OCI-LY1 (cell line): ENCODE results near the gene MSL3B.

Experiments
- H2AFZ ChIP-seq: fragments of 200-600 bp; sonication (generic), shearing (Covaris generic); 2 replicates; pipeline ENCODE4 v1.6.0; 2014; ENCODE audit warnings: antibody characterized with exemption, mild to moderate bottlenecking, low read length
- H3F3A ChIP-seq: fragments of 200-600 bp; sonication (generic), shearing (Covaris generic); 2 replicates; pipeline ENCODE4 v1.6.0; 2014; ENCODE audit warnings: mild to moderate bottlenecking, antibody characterized with exemption, low read length, moderate library complexity; ENCODE audit not compliant: insufficient read depth
- H3K27ac ChIP-seq: fragments of 200-600 bp; sonication (generic); 2 replicates; pipeline ENCODE4 v1.5.1; 2014; ENCODE audit warnings: low read length, mixed run types, mild to moderate bottlenecking, low read depth; ENCODE audit not compliant: poor library complexity, severe bottlenecking
- H3K27me3 ChIP-seq: fragments of 200-600 bp; sonication (generic); 2 replicates; pipeline ENCODE4 v1.6.0; 2014; ENCODE audit warnings: antibody characterized with exemption, mild to moderate bottlenecking, low read length, moderate library complexity; ENCODE audit not compliant: insufficient read depth
- H3K36me3 ChIP-seq: fragments of 200-600 bp; sonication (generic); 2 replicates; pipeline ENCODE4 v1.6.1; 2014; ENCODE audit warnings: mild to moderate bottlenecking, antibody characterized with exemption, low read length, moderate library complexity, mixed read lengths; ENCODE audit not compliant: insufficient read depth
- H3K4me1 ChIP-seq: fragments of 200-600 bp; sonication (generic); 2 replicates; pipeline ENCODE4 v1.5.1; 2014; ENCODE audit warnings: mild to moderate bottlenecking, low read length, moderate library complexity; ENCODE audit not compliant: insufficient read depth, severe bottlenecking
- H3K4me2 ChIP-seq: fragments of 200-600 bp; sonication (generic), shearing (Covaris generic); 2 replicates; pipeline ENCODE4 v1.6.1; 2014; ENCODE audit warnings: low read length
- H3K4me3 ChIP-seq: fragments of 200-600 bp; sonication (generic); 2 replicates; pipeline ENCODE4 v1.5.1; 2014; ENCODE audit warnings: low read length, low read depth, mild to moderate bottlenecking, mixed read lengths; ENCODE audit not compliant: poor library complexity, severe bottlenecking
- H3K79me2 ChIP-seq: fragments of 200-600 bp; shearing (Covaris generic); 2 replicates; pipeline ENCODE4 v1.6.1; 2016; ENCODE audit warnings: mixed run types, low read length, mixed read lengths; ENCODE audit not compliant: insufficient read depth
- H3K9ac ChIP-seq: fragments of 200-600 bp; sonication (generic), shearing (Covaris generic); 2 replicates; pipeline ENCODE4 v1.6.1; 2014; ENCODE audit warnings: mild to moderate bottlenecking, low read length, mixed read lengths
- H3K9me2 ChIP-seq: fragments of 200-600 bp; sonication (generic), shearing (Covaris generic); 2 replicates; pipeline ENCODE4 v1.6.1; 2014; ENCODE audit warnings: low read depth, mild to moderate bottlenecking, low read length, mixed read lengths
- H3K9me3 ChIP-seq: fragments of 200-600 bp; shearing (Covaris generic); 2 replicates; pipeline ENCODE4 v1.6.1; 2014; ENCODE audit warnings: low read length, mixed read lengths
- H4K20me1 ChIP-seq: fragments of 200-600 bp; sonication (generic), shearing (Covaris generic); 2 replicates; pipeline ENCODE4 v1.6.0; 2016; ENCODE audit warnings: mild to moderate bottlenecking, low read length; ENCODE audit not compliant: insufficient read depth
- EZH2 ChIP-seq: fragments of 200-600 bp; sonication (generic), shearing (Covaris generic); IDR thresholded peaks from 2 replicates; pipeline ENCODE4 v1.8.0; 2017; ENCODE audit warnings: borderline replicate concordance, mixed run types, mild to moderate bottlenecking, antibody characterized with exemption, low read length, moderate library complexity, mixed read lengths
- TF ChIP-seq, protein P1 (sequence below): fragments of 200-600 bp; sonication (generic), shearing (Covaris generic); IDR thresholded peaks from 2 replicates; pipeline ENCODE4 v1.5.1; 2017; ENCODE audit warnings: mild to moderate bottlenecking, antibody characterized with exemption, low read length, moderate library complexity, mixed read lengths

MSL3B gene

DNA sequence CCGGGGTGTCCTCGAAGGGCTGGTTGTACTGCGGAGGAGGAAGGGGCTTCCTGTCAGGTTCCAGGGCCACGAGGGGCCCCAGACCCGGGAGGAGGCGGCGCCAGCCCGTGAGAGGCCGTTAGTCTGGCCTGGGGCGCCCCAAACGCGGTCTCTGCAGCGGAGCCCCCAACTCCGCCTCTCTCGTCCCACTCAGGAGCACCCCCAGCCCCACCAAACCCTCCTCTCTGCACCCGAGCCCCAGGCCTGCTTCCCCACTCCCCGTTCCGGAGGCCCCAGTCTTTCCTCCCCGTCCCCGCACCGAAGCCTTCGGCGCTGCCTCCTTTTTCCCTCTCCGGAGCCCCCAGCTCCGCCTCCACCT lies 14.3 kb downstream of the MSL3B start:
- Histone ChIP-seq H3K4me2 (peak overlapping the region; percentile 71), H3K9ac (peak overlapping the region; percentile 99), H3K36me3 (peaks cover 52% of the 10 kb centered on the region), H3K4me3 (peak overlapping the region; percentile 99), H3K27me3 (no peaks in the 10 kb centered on the region), H3K27ac (peak overlapping the region; percentile 75), H3K9me3 (no peaks in the 10 kb centered on the region; the same call in 1 of the 2 replicates), H3F3A (no peaks in the 10 kb centered on the region), H3K4me1 (peaks cover 32% of the 10 kb centered on the region), H4K20me1 (no peaks in the 10 kb centered on the region), H2AFZ (no peak overlapping the region), H3K79me2 (peaks cover 35% of the 10 kb centered on the region), H3K9me2 (no peaks in the 10 kb centered on the region)
- TF ChIP-seq, protein P1, sequence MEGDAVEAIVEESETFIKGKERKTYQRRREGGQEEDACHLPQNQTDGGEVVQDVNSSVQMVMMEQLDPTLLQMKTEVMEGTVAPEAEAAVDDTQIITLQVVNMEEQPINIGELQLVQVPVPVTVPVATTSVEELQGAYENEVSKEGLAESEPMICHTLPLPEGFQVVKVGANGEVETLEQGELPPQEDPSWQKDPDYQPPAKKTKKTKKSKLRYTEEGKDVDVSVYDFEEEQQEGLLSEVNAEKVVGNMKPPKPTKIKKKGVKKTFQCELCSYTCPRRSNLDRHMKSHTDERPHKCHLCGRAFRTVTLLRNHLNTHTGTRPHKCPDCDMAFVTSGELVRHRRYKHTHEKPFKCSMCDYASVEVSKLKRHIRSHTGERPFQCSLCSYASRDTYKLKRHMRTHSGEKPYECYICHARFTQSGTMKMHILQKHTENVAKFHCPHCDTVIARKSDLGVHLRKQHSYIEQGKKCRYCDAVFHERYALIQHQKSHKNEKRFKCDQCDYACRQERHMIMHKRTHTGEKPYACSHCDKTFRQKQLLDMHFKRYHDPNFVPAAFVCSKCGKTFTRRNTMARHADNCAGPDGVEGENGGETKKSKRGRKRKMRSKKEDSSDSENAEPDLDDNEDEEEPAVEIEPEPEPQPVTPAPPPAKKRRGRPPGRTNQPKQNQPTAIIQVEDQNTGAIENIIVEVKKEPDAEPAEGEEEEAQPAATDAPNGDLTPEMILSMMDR, result no peak
- no peak for TF ChIP-seq EZH2

DNA sequence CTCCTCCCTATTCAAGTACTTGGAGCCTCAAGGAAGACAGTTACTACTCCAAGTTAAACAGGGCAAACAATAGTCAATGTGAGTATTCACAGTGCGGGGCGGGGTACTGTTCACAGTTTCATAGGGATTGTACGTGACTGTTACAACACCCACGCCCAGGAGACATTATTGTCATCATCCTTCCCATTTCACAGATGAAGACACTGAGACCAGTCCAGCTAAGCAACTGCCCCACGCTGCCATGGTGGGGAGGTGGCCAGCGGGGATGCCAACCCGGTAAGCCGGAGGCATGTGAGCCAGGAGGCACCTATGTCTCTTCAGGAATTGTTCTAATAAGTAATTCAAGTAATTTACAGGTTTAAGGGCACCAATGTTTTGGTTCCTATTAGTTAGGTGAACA lies 14.8 kb downstream of the MSL3B start:
- Histone ChIP-seq H3K4me1 (peaks cover 32% of the 10 kb centered on the region), H2AFZ (no peak overlapping the region), H3K27ac (peak overlapping the region; percentile 75), H3K27me3 (no peaks in the 10 kb centered on the region), H3K79me2 (peaks cover 35% of the 10 kb centered on the region), H4K20me1 (no peaks in the 10 kb centered on the region), H3K9me2 (no peaks in the 10 kb centered on the region), H3K36me3 (peaks cover 57% of the 10 kb centered on the region), H3K4me2 (peak overlapping the region; percentile 71), H3F3A (no peaks in the 10 kb centered on the region), H3K9me3 (no peaks in the 10 kb centered on the region; the same call in 1 of the 2 replicates), H3K9ac (peak overlapping the region; percentile 99), H3K4me3 (peak overlapping the region; percentile 99)
- TF ChIP-seq, protein P1, result no peak
- TF ChIP-seq EZH2, result no peak

- peaks cover 35% of the 10 kb centered on the region for H3K79me2 ChIP-seq
- H3K9ac ChIP-seq, result peak overlapping the region; percentile 99; the same call in 1 of the 2 replicates
- H3K4me2 ChIP-seq, result peak overlapping the region; percentile 71
- H3K27me3 ChIP-seq, result no peaks in the 10 kb centered on the region
- peaks cover 26% of the 10 kb centered on the region for H3K4me1 ChIP-seq
- H3K4me3 ChIP-seq, result peak overlapping the region; percentile 99
- H2AFZ ChIP-seq, result no peak overlapping the region
- peaks cover 70% of the 10 kb centered on the region for H3K36me3 ChIP-seq
- no peaks in the 10 kb centered on the region for H3K9me2 ChIP-seq
- TF ChIP-seq, protein P1, result no peak
- no peak for TF ChIP-seq EZH2
- H3K27ac ChIP-seq, result no peak overlapping the region
- no peaks in the 10 kb centered on the region for H4K20me1 ChIP-seq
- H3F3A ChIP-seq, result no peaks in the 10 kb centered on the region
- no peaks in the 10 kb centered on the region; the same call in 1 of the 2 replicates for H3K9me3 ChIP-seq
These were observed 16.1 kb downstream of the MSL3B start for GRCh38 chr2:233852056-233852455.
